Measurements from ENCODE around the gene AQP12A.

DNA sequence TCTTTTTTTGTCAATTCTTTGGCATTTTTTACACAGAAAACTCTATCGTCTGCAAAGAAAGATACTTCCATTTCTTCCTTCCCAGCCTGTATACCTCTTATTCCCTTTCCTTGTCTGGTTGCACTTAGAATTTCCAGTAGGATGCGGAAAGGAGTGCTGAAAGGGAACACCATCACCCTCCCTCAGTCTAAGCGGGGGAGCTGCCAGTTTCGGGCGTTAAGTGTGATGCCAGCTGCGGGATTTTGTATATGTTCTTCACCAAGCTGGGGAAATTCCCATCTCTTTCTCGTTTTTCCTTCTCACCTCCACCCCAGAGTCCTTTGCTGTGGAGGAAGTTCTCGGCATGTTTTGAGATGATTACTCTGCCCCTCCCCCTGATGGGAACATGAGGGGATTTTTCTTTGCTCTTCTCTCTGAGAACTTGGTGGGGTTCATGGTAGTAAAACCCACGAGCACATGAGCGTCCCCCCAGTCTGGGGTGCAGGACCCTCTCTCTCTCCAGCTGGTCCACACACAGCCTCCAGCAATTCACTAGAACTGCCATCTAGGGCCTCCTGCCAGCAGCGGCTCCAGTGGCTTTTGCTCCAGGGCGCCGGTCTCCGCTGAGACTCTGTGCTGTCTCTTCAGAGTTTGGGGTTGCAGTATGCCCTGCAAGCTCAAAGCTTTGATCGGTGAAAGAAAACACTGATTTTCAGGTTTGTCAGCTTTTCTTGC, 15.5 kb downstream of the AQP12A start:
- no peak for TF ChIP-seq YY1 (IDR thresholded peaks at IDR 0.05; ENCODE audit: extremely low read depth, insufficient replicate concordance, low read depth, low read length)
- no peak for TF ChIP-seq CTCF (IDR thresholded peaks at IDR 0.05 in 2 of 3, conservative IDR thresholded peaks at IDR 0.05 in 1 of 3; ENCODE audit: borderline replicate concordance in 1 of 3, insufficient read depth in 1 of 3, low read depth in 2 of 3, low read length in 2 of 3)
- TF ChIP-seq ZNF274 (IDR thresholded peaks at IDR 0.05; ENCODE audit: low read depth, low read length), result no peak
- TF ChIP-seq, protein P1, sequence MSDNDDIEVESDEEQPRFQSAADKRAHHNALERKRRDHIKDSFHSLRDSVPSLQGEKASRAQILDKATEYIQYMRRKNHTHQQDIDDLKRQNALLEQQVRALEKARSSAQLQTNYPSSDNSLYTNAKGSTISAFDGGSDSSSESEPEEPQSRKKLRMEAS (IDR thresholded peaks at IDR 0.05), result no peak
- TF ChIP-seq, protein P2, sequence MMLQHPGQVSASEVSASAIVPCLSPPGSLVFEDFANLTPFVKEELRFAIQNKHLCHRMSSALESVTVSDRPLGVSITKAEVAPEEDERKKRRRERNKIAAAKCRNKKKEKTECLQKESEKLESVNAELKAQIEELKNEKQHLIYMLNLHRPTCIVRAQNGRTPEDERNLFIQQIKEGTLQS (IDR thresholded peaks at IDR 0.05), result no peak
- TF ChIP-seq CEBPB (IDR thresholded peaks at IDR 0.05; ENCODE audit: low read depth), result no peak
- no peak for TF ChIP-seq POLR2AphosphoS5 (IDR thresholded peaks at IDR 0.05; ENCODE audit: low read depth, low read length)
- TF ChIP-seq TCF7L2 (IDR thresholded peaks at IDR 0.05; ENCODE audit: borderline replicate concordance, extremely low read depth, insufficient read depth, insufficient read length), result no peak
- TF ChIP-seq REST (IDR thresholded peaks at IDR 0.05; ENCODE audit: low read depth), result no peak
- no peak for TF ChIP-seq POLR2A (IDR thresholded peaks at IDR 0.05; ENCODE audit: borderline replicate concordance, extremely low read depth, insufficient read depth, insufficient read length)
- TF ChIP-seq EZH2phosphoT487 (IDR thresholded peaks at IDR 0.05; ENCODE audit: borderline replicate concordance), result no peak
- TF ChIP-seq EGR1 (IDR thresholded peaks at IDR 0.05; ENCODE audit: low read depth), result no peak
- no peak for TF ChIP-seq CBX3 (IDR thresholded peaks at IDR 0.05; ENCODE audit: low read depth)
- no peak for TF ChIP-seq RAD21 (IDR thresholded peaks at IDR 0.05; ENCODE audit: low read depth)

All from HCT116 (cell line).